Gastrocnemius medialis (tissue), 4 donors: ENCODE data around the gene PHF21B. TPM values are rescaled to one million over a fixed set of nuclear protein-coding genes. Genes with fewer than 3 reads are reported as not detected.

Experiments used
- ATAC-seq, 2 donors: fragments of 150-250 bp; one replicate each; pipeline ENCODE4 v1.9.1; 2016
- DNase-seq, 2 donors: peaks; one replicate each; pipeline ENCODE4 v3.0.0-alpha.2; 2019
- H3K27ac ChIP-seq, 4 donors: fragments of 200-600 bp; sonication (generic); 1 replicate in 1 of 4; 2 replicates in 3 of 4; pipeline ENCODE4 v1.5.1; 2016 to 2018; ENCODE audit warnings: mild to moderate bottlenecking in 2 of 4, moderate library complexity in 1 of 4
- H3K27me3 ChIP-seq, 3 donors: fragments of 200-600 bp; sonication (generic) in 2 of 3; 1 replicate in 1 of 3; 2 replicates in 2 of 3; pipeline versions ENCODE4 v1.5.1 to v1.6.0; 2016 to 2019; ENCODE audit warnings: mild to moderate bottlenecking in 1 of 3, moderate library complexity in 1 of 3
- H3K36me3 ChIP-seq, 2 donors: fragments of 200-600 bp; sonication (generic) in 1 of 2; one replicate each; pipeline ENCODE4 v1.5.1; 2017 to 2018
- H3K4me1 ChIP-seq, 2 donors: fragments of 200-600 bp; sonication (generic) in 1 of 2; one replicate each; pipeline ENCODE4 v1.5.1; 2016 to 2017; ENCODE audit warnings: mild to moderate bottlenecking in 2 of 2
- H3K4me3 ChIP-seq, 4 donors: fragments of 200-600 bp; sonication (generic) in 3 of 4; 1 replicate in 1 of 4; 2 replicates in 3 of 4; pipeline ENCODE4 v1.5.1; 2016 to 2019; ENCODE audit warnings: mild to moderate bottlenecking in 2 of 4
- H3K9me3 ChIP-seq, 3 donors: fragments of 200-600 bp; sonication (generic) in 2 of 3; 1 replicate in 1 of 3; 2 replicates in 2 of 3; pipeline ENCODE4 v1.5.1; 2016 to 2019
- CTCF ChIP-seq, 5 experiments: fragments of 450-650 bp in 3 of 5; fragments of 200-600 bp in 2 of 5; sonication (generic) in 2 of 5; IDR thresholded peaks in 4 of 5; conservative IDR thresholded peaks in 1 of 5; 1 replicate in 4 of 5; 2 replicates in 1 of 5; pipeline ENCODE4 v1.5.1; 2016 to 2019; ENCODE audit warnings: antibody characterized with exemption in 5 of 5, mild to moderate bottlenecking in 3 of 5, moderate library complexity in 3 of 5
- POLR2A ChIP-seq, 2 donors: fragments of 450-650 bp; IDR thresholded peaks; one replicate each; pipeline ENCODE4 v1.6.1; 2017; ENCODE audit warnings: antibody characterized with exemption in 2 of 2, mild to moderate bottlenecking in 2 of 2, moderate library complexity in 2 of 2
- in situ Hi-C, 4 donors: fragments of 200-750 bp; cut with MboI; loops; one replicate each; pipeline versions ENCODE4 v1.15.0 to v1.8.0; 2017; ENCODE audit warnings: low sequenced_read_pairs in 4 of 4
- intact Hi-C: fragments of 100-400 bp; cut with DNase I; formaldehyde crosslinking; loops from one replicate; pipeline ENCODE4 v1.15.1; 2023; ENCODE audit warnings: low total_unique reads
- total RNA-seq, 4 donors: library from RNA; depleted of rRNA; stranded (reverse); fragments of >200 nt; gene quantifications; one replicate each; pipeline versions ENCODE4 v1.1.0 to v1.2.3, GENCODE V29; 2016

Gene PHF21B
- total RNA-seq, 4 donors from 2014 or later: 0.07 TPM; not detected in 3

DNA sequence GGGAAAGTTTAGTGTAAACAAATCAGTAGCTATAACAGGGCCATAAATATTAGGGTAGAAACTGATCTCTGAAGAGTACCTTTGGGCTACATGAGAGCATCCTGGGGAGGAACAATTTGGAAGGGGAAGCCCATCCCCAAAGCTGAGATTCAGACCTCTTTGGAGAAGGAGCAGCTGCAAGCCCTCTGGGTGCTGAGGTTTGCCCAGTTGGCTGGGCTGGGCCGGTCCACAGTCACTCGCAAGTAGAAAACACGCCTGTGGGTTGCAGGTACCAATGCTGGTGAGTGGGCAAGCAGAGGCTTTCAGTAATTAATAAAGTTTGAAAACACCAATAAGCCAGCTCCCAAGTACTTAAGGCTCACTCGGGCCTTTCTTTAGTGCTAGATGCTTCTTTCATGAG is 132.9 kb downstream of the PHF21B start:
- intact Hi-C loops: no loop called here

DNA sequence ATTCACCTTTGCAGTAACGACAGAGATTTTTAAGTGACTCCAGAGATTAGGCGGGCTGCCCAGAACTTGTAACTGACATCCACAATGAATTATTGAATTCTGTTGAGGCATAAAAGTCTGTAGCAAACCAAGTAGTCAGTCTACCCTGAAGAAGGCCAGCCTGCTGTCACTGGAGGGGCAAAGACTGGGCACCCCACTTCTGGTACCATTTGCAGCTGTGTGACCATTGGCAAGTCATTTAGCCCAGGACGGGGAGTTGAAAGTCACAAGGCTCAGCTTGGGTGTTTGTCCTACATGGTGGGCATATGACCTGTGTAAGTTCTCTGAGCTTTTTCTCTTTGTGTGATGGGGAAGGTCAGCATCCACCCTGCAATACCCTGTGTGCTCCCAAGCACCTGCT is 138.0 kb downstream of the PHF21B start:
- no peaks in the 10 kb centered on the region for H3K4me1 ChIP-seq
- no peaks in the 10 kb centered on the region for H3K27me3 ChIP-seq
- ATAC-seq (no peak), DNase-seq (no peak)
- no peaks in the 10 kb centered on the region for H3K9me3 ChIP-seq
- H3K4me3 ChIP-seq: no peak overlapping the region
- H3K27ac ChIP-seq: no peak overlapping the region
- no peak for TF ChIP-seq CTCF (IDR thresholded peaks at IDR 0.05 in 4 of 5, conservative IDR thresholded peaks at IDR 0.05 in 1 of 5)
- TF ChIP-seq POLR2A (IDR thresholded peaks at IDR 0.05): no peak
- in situ Hi-C loops: no loop called here
- intact Hi-C loops: no loop called here
- no peaks in the 10 kb centered on the region for H3K36me3 ChIP-seq

More for the DNA sequence above, 132.9 kb downstream of the PHF21B start:
- ATAC-seq (no peak), DNase-seq (no peak)
- H3K4me3 ChIP-seq: no peak overlapping the region
- no peak overlapping the region for H3K27ac ChIP-seq
- no peaks in the 10 kb centered on the region for H3K9me3 ChIP-seq
- no peaks in the 10 kb centered on the region for H3K27me3 ChIP-seq
- H3K4me1 ChIP-seq: no peaks in the 10 kb centered on the region
- TF ChIP-seq CTCF (IDR thresholded peaks at IDR 0.05 in 4 of 5, conservative IDR thresholded peaks at IDR 0.05 in 1 of 5) (no peak), POLR2A (IDR thresholded peaks at IDR 0.05) (no peak)
- H3K36me3 ChIP-seq: no peaks in the 10 kb centered on the region
- in situ Hi-C loops: no loop called here

DNA sequence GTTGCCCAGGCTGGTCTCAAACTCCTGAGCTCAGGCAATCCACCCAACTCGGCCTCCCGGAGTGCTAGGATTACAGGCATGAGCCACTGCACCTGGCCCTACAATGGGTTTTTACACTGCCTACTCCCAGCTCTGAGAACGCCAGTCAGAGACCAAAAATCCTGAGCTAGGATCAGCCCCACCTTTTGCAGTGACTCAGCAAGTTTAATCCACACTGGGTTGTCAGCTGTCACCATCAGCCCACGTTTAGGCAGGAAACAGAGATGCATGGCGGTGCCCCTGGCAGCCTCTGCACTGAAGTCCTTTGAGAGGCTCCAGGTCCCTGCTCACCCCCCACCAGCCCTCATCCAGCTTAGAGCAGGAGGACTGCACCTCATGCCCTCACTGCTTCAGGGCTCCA is 139.8 kb downstream of the PHF21B start:
- Histone ChIP-seq H3K9me3 (no peaks in the 10 kb centered on the region), H3K4me3 (no peak overlapping the region), H3K27me3 (no peaks in the 10 kb centered on the region), H3K27ac (no peak overlapping the region), H3K36me3 (no peaks in the 10 kb centered on the region), H3K4me1 (no peaks in the 10 kb centered on the region)
- no peak for TF ChIP-seq POLR2A (IDR thresholded peaks at IDR 0.05)
- no peak for TF ChIP-seq CTCF (IDR thresholded peaks at IDR 0.05 in 4 of 5, conservative IDR thresholded peaks at IDR 0.05 in 1 of 5)
- intact Hi-C loops: no loop called here
- in situ Hi-C loops: no loop called here
- DNase-seq: no peak
- no peak for ATAC-seq

- intact Hi-C loops (no loop called here), in situ Hi-C loops (no loop called here)
- Histone ChIP-seq H3K36me3 (no peaks in the 10 kb centered on the region), H3K27me3 (no peaks in the 10 kb centered on the region), H3K27ac (no peak overlapping the region), H3K4me3 (no peak overlapping the region), H3K9me3 (no peaks in the 10 kb centered on the region), H3K4me1 (no peaks in the 10 kb centered on the region)
- ATAC-seq: no peak
- TF ChIP-seq CTCF (IDR thresholded peaks at IDR 0.05 in 4 of 5, conservative IDR thresholded peaks at IDR 0.05 in 1 of 5) (no peak), POLR2A (IDR thresholded peaks at IDR 0.05) (no peak)
- DNase-seq: no peak
Observed at GRCh38 chr22:44869196-44869595, 140.6 kb downstream of the PHF21B start.
